Cardiac fibroblast (primary cell): ENCODE results near the gene DALRD3.
A peak's percentile ranks its signal among the peaks of the same experiment; 100 is the strongest.

Experiments used
- DNase-seq, 2 donors: peaks; one replicate each; pipeline versions ENCODE4 v3.0.0 to v3.0.0-alpha.2; 2010; ENCODE audit warnings: low read depth in 2 of 2
- H3K4me3 ChIP-seq, 2 donors: replicated peaks in 1 of 2; 1 replicate in 1 of 2; 2 replicates in 1 of 2; pipeline ENCODE4 v1.5.1; 2011; ENCODE audit warnings: low read depth in 2 of 2, low read length in 2 of 2, mild to moderate bottlenecking in 2 of 2, moderate library complexity in 1 of 2
- TF ChIP-seq, protein P1 (sequence below): IDR thresholded peaks from one replicate; pipeline ENCODE4 v1.5.1; 2011; ENCODE audit warnings: low read depth, mild to moderate bottlenecking, low read length, inconsistent platforms

Gene DALRD3

GRCh38 chr3:49005998-49006397, 12.4 kb downstream of the DALRD3 start:
- TF ChIP-seq, protein P1, sequence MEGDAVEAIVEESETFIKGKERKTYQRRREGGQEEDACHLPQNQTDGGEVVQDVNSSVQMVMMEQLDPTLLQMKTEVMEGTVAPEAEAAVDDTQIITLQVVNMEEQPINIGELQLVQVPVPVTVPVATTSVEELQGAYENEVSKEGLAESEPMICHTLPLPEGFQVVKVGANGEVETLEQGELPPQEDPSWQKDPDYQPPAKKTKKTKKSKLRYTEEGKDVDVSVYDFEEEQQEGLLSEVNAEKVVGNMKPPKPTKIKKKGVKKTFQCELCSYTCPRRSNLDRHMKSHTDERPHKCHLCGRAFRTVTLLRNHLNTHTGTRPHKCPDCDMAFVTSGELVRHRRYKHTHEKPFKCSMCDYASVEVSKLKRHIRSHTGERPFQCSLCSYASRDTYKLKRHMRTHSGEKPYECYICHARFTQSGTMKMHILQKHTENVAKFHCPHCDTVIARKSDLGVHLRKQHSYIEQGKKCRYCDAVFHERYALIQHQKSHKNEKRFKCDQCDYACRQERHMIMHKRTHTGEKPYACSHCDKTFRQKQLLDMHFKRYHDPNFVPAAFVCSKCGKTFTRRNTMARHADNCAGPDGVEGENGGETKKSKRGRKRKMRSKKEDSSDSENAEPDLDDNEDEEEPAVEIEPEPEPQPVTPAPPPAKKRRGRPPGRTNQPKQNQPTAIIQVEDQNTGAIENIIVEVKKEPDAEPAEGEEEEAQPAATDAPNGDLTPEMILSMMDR, result no peak
- no peak for DNase-seq
- peak overlapping the region; percentile 64 to 88 for H3K4me3 ChIP-seq

- TF ChIP-seq, protein P1, result no peak
- DNase-seq, result no peak
- H3K4me3 ChIP-seq, result no peak overlapping the region
Measured at GRCh38 chr3:49005303-49005680, 13.1 kb downstream of the DALRD3 start.

- TF ChIP-seq, protein P1, result no peak
- H3K4me3 ChIP-seq, result no peak overlapping the region
- no peak for DNase-seq
Measured at GRCh38 chr3:49004352-49005302, 13.8 kb downstream of the DALRD3 start.

GRCh38 chr3:49001155-49001554, 17.2 kb downstream of the DALRD3 start:
- H3K4me3 ChIP-seq, result no peak overlapping the region
- TF ChIP-seq, protein P1, result no peak
- DNase-seq, result no peak

- TF ChIP-seq, protein P1, result no peak
- no peak overlapping the region for H3K4me3 ChIP-seq
- DNase-seq, result no peak
Measured at GRCh38 chr3:48999085-48999858, 19.1 kb downstream of the DALRD3 start.

DNA sequence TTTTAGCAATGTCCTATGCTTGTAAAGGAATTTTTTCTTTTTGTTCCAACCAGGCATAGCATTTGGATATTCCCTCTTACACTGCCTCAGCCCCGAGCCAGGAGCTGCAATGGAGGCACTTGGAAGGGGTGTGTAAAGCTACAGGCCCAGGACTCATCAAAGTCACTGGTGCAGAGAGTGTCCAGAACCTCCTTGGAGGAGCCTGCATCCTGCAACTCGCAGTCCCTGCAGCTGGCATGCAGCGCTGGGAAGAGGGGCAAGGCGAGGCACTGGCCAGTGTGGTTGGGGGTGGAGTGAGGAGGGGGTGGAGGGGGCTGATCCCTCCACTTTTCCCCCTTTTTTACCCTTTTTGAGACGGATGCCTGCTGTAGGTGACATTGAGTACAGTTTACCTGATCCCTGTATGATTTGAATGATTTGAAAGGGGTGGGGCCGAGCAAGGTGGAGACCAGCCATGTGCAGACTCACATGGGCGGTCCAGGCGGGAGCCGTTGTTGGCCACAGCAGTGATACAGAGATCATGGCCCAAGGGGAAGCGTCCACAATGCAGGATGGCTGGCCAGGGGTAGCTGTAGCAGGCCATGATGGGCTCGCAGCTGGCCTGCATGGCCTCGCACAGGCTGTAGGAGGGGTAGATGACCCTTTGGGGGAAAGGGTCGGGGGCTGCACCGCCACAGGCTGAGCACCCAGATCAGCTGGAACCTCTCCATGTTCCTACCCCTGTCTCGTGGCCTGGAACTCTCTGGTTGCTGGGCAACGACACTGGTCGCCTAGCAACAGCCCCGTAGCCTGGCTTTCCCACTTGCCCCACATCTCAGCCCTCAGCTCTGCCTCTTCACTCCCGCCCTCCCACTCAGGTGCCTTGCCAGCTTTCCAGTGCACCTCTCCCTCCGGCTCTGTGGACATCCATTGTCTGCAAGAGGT, 20.4 kb downstream of the DALRD3 start:
- DNase-seq, result no peak
- TF ChIP-seq, protein P1, result no peak
- H3K4me3 ChIP-seq, result no peak overlapping the region
